HuH-7 (cell line): ENCODE measurements around the gene CCDC198.

Source experiments
- DNase-seq: peaks from one replicate; pipeline ENCODE4 v3.0.0; 2011; ENCODE audit warnings: low spot score

CCDC198 gene, protein sequence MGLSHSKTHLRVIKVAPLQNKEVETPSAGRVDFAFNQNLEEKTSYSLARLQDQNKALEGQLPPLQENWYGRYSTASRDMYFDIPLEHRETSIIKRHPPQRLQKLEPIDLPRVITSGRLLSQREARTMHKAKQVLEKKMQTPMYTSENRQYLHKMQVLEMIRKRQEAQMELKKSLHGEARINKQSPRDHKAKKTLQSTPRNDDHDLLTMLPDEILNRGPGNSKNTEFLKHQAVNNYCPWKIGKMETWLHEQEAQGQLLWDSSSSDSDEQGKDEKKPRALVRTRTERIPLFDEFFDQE

DNA sequence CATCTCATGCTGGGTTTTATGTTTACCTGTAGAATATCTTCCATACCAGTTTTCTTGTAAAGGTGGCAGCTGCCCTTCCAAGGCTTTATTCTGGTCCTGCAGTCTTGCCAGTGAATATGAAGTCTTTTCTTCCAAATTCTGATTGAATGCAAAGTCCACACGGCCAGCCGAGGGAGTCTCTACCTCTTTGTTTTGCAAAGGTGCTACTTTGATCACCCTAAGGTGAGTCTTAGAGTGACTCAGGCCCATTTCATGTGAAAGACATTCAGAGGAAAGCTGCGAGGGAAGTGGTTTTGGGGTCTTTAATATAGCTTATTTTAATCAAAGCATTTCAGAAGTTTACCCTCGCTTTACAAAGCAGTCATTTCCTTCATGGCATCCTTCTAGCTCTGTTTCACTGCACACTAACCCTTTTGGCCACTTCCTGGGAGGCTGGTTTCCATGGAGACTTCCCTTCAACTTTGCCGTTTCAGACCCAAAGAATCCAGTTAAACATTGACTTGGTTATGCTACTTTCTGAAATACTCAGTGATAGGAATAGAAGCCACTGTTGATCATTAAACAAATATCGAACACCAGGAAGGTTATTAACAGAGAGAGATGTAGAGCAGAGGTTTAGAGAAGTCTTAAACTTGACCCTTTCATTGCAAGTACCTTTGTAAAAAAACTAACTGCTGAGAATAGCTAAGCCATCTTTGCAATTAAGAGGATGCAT lies at the start of gene CCDC198:
TSS of gene CCDC198 (minus strand) at position 391 of the 715 bp plus-strand sequence. CDS start at position 249, 142 bp downstream.
- peak; percentile 5 for DNase-seq

- DNase-seq, result no peak
Observed at GRCh38 chr14:57533214-57533613, 39.6 kb upstream of the CCDC198 start.

DNA sequence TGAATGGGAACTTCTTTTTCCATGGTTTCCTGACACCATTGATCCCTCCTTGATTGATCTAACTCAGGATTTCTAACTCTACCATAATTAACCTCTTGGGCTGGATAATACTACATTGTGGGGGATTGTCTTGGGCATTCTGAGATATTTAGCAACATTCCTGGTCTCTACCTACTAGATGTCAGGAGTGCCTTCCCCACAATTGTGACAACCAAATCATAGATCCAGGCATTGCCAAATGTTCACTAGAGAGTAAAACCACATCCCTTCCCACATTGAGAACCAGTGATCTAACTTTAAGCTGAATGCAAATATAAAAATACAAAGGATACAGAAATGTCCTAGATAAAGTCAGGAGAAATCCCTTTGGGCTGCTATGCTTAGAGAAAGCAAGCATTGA lies 36.9 kb upstream of the CCDC198 start:
- DNase-seq, result no peak

GRCh38 chr14:57526942-57527341 lies 33.3 kb upstream of the CCDC198 start:
- DNase-seq, result no peak

- no peak for DNase-seq
Observed at GRCh38 chr14:57519043-57519442, 25.4 kb upstream of the CCDC198 start.

GRCh38 chr14:57512220-57512619 lies 18.6 kb upstream of the CCDC198 start:
- no peak for DNase-seq

DNA sequence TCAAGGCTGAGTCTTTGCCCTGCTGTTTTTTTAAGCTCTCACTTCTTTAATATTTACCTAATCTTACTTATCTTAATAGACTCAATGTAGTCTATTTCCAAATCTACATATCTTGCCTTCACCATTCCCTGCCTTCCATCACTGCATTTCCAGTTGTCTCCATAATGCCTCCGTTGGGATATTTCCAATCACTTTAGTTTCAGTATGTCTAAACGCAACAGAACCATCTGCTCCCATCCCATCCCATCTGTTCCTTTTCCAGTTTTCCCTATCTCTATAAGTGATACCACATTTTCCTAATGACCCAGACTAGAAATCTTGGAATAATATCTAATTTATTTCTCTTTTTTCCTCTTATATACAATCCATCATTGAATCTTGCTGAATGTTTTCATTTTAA lies 15.1 kb upstream of the CCDC198 start:
- no peak for DNase-seq

GRCh38 chr14:57502586-57503254 lies 9.1 kb upstream of the CCDC198 start:
- no peak for DNase-seq

DNA sequence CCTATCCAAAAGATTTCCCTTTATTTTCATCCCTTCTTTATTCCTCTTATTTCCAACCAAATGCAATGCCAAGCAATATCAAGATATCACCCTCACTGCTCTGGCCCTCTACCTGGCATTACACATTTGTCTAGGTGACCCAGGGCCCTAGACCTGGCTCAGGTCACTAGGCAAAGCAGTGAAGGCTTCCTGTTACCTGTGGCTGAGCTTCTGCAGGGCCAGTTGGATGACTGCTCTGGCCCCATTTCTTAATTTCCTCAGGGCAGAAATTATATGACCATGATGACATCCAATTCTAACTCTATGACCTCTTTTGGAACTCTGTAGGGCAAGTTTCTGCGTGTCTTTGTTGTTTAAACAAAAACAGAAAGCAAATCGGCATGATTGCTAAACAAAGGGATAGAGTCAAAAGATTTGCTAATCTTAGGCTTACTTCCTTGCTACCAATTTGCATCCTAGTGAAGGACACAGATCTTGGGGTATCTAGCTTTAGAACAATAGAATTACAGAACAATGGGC lies 7.4 kb upstream of the CCDC198 start:
- DNase-seq, result no peak

- DNase-seq, result no peak
Observed at GRCh38 chr14:57498659-57499058, 5.0 kb upstream of the CCDC198 start.

- DNase-seq, result no peak
Observed at GRCh38 chr14:57498035-57498434, 4.4 kb upstream of the CCDC198 start.

- no peak for DNase-seq
Observed at GRCh38 chr14:57495416-57495815, 1.8 kb upstream of the CCDC198 start.

DNA sequence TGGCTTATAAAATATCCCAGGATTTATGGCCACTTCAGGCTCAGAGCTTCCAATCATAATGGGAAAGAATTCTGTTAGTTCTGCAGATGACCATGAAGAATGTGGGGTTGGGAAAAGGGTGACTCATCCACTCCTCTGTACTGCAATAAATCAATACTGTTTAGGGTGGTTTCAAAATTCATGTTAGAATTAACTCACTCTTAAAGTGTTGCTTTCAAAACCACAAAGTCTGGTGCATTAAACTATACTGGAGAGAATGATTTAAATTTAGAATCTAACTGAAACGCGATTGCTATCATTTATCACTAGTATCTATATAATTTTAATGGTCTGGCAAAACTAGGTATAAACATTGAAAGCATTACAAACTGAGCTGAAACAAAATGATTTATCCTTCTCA lies 798 bp downstream of the CCDC198 start:
- no peak for DNase-seq

DNA sequence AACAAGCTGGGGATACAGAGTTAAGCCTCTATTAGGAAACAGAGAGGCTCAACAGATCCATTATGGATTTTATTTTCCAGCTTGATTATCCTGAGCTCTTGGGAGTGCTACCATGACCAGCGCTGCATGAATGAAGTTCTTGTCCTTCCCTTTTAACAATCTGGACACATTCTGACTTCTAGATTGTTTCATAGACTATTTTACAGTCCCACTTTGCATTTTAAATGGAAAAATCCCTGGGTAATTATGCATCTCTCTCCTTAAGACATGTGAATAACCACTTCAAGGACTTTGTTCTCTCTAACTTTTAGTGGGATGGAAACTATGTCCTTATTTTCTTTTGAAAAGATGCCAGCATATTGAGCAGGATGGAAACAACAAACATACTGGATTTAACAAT lies 2.0 kb downstream of the CCDC198 start:
- no peak for DNase-seq

- DNase-seq, result no peak
Observed at GRCh38 chr14:57487771-57488170, 5.9 kb downstream of the CCDC198 start.

DNA sequence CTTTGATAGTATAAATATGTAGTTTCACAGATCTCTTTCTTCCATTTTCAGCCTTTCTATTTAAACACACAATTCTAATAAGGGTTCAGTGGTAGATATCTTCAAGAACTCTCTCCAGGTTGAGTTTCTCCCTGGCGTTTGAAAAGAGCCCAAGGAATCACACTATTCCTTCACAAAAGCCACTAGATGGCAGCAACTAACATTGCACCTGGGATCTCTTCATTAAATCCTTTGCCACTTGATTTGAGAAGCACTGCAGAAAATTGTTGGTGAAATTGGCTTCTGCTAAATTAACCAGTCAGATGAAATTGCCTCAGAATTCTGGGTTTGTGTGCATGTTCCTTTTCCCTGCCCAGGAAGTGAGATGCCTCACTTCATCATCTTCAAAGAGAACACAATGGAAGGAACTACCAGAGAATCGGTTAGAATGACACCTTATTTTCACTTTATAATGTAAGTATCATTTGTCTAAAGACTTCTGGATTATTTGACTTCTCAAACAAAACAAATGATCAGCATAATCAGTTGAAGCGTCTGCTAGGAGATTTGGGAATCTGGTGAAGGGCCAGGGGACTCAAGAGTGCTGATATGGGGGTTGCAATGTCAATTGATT lies 6.8 kb downstream of the CCDC198 start:
- peak; percentile 26 for DNase-seq

DNA sequence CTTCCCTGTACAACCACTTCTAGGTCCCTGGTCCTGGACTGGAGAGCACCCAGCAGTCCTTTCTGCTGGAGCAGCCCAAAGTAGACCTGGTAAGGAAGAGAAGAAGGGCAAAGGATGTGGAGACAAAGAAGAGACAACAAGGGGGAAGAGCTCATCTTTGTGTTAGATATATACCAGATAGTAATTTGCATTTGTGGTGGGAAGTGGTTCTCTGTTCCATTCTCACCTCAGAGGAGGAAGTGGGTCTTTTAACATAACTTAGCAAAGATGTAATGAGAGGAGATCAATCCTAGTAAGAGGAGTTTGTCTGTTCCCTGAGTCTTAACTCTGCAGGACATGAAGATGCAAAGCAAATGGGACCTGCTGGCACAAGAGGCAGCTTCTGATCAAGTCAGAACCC lies 8.0 kb downstream of the CCDC198 start:
- no peak for DNase-seq

DNA sequence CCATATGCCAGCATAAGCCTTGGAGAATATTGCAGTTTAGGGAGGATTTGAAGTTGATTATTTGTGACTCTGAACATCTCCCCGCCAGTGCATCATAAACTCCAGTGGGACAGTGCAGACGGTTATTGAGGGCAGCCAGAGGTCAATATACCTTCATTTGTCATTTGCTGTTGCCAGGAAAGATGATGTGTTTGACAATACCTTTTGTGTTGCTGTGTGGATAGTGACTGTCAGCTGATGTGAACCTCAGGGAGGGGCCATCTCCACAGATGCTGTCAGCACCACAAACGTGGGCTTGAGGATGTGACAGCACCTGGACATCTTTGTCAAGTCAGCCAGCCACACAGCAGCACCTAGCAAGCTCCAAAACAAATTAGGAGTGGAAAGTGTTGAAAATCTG lies 11.5 kb downstream of the CCDC198 start:
- DNase-seq, result no peak

GRCh38 chr14:57480051-57480450 lies 13.6 kb downstream of the CCDC198 start:
- no peak for DNase-seq

- DNase-seq, result no peak
Observed at GRCh38 chr14:57479197-57479596, 14.5 kb downstream of the CCDC198 start.

GRCh38 chr14:57478050-57478449 lies 15.6 kb downstream of the CCDC198 start:
- no peak for DNase-seq

- no peak for DNase-seq
Observed at GRCh38 chr14:57470909-57471308, 22.7 kb downstream of the CCDC198 start.
